Stimulated activated naive CD4-positive, alpha-beta T cell (primary cell): ENCODE results near the gene NCAPH2.
"Not testable (repeated sequence)": the region's sequence is repeated elsewhere in the genome, so short reads cannot be mapped to it uniquely, and the experiment has no call there.

ENCODE experiments used
- DNase-seq, 6 experiments: peaks; one replicate each; lab custom pipeline; 2025; lab: John Stamatoyannopoulos, UW

The NCAPH2 gene

DNA sequence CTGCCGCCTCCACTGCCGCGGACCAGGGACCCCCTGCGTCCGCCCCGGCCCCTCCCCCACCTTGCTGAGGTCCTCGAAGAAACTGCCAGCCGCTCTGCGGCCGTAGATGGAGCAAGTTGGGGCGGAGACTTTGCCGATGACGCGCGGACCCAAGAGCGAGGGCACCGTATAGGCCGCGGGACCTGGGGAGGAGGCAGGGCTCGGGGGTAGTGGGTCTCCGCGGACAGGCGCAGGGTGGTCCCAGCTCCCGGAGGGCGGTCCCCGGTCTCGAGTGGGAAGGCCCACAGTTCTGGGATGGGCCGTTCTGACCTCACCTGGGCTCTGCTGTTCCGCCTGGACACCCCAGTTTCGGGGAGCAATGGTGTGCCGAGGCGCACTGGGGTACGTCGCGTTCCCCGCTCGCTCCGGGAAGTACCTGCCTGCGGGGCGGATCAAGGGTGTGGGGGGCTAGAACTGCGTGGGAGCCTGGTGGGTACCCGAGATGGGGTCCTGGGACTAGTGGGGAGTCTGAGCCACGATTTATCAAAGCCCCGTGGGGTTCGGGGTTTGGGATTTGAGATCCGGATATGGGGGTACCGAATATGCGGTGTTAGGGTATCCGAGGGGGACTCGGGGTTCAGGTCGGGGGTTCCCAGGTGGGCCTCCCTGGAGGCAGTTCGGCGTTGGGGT lies 23.0 kb downstream of the NCAPH2 start:
- peak in 4 of 6 experiments; percentile 42 to 66 (median 59) for DNase-seq

DNA sequence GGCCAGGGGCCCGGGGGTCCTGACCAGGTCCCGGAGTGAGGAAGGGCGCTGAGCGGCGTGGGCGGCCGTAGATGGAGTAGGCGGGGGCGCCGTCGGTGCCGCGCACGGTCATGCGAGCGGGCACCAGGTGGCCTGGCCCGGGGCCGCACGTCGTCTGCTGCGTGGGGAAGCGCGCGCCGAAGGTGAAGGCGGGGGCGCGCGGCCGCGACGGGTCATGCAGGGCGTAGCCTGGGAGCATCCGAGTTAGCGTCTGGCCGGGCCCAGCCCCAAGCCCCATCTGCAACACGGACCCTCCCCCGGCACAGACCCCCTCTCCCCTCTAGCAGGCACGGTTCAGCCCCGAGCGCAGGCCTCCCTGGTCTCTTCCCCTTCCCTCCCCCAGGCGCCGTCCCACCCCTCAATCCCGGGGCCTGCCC lies 23.5 kb downstream of the NCAPH2 start:
- DNase-seq: peak in 3 of 6 experiments; percentile 33 to 55 (median 34)

DNA sequence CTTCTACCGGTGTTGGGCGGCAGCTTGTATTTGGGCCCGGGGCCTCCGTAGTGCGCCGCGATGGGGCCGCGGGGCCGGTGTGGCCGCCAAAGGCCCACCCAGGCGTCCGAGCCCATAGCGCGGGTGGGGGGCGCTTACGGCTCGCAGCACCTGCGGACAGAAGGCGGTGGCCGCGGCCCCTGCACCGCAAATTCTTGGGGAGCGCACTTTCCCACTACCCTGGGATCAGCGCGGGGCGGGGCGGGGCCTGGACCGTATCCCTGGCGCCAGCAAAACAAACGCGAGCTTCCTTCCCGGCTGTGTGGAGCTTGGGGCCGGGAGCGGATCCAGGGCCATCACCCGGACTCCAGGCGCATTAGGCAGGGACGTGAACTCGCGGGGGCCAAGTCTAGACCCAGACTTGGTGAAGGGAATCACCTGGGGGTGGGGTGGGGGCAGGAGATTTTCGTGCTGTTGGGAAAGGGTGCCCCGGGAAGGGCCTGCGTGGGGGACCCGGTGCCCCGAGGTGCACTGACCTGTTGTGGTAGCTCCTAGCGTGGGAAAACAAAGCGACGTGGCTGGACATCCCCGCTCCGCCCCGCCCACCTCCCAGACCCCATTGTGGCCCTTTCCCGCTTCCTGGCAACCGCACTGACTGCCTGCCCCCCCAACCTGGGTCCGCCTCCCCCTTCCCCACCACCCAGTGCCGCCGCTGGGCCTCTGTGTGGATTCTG lies 24.1 kb downstream of the NCAPH2 start:
- no peak for DNase-seq

DNA sequence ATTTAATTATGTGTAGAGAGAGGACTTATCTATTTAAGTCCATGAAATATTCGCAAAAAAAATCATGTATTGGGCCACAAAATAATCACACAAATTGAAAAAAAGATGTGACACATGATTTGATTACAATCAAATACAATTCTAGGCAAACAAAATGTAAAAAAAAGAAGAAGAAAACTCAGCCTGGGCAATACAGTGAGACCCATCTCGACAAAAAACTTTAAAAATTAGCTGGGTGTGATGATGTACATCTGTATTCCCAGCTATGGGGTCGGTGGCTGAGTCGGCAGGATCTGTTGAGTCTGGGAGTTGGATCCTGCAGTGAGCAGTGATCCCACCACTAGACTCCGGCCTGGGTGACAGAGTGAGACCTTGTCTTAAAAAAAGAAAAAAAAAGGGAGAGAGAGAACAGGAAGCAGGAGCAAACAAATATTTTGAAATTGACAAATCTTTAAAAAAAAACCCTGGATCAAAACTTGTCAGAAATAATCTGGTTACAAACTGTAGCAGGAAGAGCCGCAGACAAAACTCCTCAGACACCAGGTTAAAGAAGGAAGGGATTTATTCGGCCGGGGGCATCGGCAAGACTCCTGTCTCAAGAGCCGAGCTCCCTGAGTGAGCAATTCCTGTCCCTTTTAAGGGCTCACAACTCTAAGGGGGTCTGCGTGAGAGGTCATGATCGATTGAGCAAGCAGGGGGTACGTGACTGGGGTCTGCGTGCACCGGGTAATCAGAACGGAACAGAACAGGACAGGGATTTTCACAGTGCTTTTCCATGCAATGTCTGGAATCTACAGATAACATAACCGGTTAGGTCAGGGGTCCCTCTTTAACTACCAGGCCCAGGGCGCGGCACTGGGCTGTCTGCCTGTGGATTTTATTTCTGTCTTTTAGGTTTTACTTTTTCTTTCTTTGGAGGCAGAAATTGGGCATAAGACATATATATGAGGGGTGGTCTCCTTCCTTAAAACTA lies 25.1 kb downstream of the NCAPH2 start:
- DNase-seq: no peak

DNA sequence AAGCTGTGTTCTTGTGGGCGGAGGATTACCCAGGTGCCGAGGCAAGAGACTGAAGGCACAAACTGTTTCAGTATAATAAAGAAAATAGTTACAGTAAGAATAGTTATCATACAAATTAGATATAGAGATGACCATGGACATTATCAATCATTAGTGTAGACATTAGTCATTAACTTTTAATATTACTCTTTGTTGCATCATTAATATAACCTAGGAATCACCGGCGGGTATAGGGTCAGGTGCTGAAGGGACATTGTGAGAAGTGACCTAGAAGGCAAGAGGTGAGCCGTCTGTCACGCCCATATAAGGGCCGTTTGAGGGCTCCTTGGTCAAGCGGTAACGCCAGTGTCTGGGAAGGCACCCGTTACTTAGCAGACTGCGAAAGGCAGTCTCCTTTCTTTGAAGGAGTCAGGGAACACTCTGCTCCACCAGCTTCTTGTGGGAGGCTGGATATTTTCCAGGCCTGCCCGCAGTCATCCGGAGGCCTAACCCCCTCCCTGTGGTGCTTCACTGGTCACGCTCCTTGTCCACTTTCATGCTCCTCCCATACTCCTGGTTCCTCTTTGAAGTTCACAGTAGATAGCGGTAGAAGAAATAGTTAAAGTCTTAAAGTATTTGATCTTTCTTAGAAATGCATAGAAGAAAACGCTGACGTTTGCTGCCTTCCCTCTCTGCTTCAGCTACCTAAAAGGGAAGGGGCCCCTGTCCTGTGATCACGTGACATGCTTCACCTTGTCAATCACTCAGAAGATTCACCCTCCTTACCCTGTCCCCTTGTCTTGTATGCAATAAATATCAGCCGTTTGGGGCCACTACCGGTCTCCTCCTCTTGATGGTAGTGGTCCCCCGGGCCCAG lies 26.1 kb downstream of the NCAPH2 start:
- DNase-seq: not testable (repeated sequence)

DNA sequence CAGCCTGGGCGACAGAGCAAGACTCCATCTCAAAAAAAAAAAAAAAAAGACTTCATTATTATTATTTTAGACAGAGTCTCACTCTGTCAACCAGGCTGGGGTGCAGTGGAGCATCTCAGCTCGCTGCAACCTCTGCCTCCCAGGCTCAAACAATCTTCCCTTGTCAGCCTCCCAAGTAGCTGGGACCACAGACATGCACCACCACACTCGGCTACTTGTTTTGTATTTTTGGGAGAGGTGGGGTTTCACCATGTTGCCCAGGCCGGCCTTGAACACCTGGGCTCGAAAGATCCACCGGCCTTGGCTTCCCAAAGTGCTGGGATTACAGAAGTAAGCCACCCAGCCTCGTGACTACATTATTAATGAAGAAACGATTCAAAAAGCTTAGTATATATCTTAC lies 27.1 kb downstream of the NCAPH2 start:
- DNase-seq: no peak

DNA sequence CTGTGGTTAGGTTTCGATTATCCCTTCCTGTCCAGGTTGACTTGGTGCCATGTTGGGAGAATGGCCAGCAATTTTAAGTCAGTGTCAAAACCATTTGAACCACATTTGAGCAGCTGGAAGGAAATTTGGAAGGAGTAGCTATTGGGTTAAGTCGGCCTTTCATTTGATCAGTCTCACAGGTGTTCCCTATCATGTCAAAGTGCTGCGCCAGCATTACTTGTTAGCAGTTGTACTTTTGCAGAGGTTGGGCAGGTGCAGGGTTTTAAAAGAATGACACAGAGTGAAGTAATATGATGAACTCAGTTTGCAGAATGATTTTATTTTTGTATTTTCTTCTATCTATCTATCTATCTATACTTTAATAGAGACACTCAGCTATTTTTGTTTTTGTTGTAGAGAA lies 28.2 kb downstream of the NCAPH2 start:
- DNase-seq: no peak

DNA sequence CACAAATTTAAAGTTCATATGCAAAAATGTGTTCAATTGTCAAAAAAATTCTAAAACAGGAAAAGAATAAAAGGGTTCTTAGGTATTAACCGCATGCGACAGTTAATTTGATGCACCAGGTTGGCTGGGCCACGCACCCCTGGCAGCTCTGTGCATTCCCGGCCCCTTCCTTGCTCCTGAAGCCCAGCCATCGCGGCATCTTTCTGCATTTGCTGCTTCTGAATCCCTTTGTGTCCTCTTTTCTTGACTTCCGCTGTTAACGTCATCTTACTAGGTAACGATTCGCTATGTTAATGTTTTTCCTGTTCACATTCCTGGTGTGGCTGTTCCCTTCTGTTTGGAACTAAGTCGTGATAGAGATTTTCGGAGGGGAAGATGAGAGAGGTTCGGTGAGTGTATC lies 29.7 kb downstream of the NCAPH2 start:
- no peak for DNase-seq

DNA sequence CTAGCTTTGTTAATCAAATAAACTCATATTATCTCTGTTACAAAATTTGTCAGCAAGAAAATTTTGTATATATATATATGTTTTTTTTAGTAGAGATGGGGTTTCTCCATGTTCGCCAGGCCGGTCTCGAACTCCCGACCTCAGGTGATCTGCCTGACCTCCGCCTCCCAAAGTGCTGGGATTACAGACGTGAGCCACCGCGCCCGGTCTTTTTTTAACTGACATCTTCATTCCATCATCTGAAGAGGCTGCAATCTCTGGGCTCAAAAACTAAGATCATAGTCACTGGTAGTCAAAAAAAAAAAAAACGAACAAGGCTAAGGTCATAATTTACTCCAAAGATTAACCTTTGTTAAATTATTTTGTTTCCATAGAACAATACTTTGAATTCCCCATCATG lies 32.4 kb downstream of the NCAPH2 start:
- no peak for DNase-seq

DNA sequence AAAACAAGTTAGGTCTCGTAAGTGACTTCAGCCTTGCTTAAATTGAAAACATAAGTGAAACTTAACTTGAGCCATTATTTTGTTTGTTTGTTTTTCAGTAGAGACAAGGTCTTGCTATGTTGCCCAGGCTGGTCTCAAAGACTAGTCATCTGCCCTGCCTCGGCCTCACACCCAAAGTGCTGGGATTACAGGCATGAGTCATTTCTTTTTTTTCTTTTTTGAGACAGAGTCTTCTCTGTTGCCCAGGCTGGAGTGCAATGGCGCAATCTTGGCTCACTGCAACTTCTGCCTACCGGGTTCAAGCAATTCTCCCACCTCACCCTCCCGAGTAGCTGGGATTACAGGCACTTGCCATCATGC lies 33.6 kb downstream of the NCAPH2 start:
- not testable (repeated sequence) for DNase-seq

DNA sequence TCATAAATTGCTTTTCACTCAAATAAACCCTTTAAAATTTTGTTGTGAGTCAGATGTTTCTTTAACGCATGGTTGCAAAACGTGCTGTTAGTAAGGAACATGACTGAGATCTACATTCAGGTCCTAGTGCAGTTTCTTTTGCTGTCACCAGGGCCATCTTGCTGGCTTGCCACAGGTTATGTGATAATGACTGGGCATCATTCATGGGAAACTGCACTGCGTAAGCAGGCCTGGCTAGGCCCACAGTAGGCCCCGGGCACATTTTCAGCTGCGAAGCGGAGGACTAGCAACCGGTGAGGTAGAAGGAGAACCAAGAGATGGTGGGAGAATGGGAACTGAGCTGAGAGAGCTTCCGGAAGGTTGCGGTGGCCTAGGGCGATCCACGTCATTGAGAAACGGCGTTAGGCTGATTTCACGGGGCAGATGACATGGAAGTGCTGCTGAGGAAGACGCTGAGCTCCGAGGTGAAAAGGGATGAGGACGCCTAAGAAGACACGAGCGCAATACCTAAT lies 34.4 kb downstream of the NCAPH2 start:
- no peak for DNase-seq

DNA sequence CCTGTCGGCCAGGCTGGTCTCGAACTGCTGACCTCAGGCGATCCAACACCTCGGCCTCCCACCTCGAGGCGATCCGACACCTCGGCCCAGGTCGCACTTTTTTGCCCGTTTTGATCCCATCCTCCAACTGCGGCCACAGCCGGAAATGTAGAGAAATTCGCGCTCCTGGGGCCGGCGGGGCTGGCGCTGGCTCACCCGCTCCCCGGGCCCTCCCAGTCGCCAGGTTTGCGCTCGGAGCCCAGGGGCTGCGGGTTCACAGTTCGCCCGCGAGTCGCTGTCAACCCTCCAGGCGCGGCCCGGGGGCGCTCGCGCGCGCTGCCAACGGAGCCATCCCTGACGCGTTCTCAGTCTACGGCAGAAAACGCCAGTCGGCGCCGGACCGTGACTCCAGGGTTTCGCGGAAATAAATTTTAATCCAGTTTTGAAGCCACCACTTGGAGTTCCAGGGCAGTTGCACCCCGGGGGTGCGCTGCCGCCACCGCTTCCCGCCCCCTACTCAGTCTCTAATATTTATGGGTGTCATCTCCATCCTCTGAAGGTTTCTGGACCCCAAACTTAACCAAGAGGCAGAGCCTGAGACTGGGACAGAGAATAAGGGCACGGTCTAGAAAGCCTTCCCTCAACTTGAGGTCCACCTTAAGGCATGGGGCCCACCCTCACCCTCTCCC lies 36.2 kb downstream of the NCAPH2 start:
- DNase-seq: peak; percentile 50 to 73 (median 69)

DNA sequence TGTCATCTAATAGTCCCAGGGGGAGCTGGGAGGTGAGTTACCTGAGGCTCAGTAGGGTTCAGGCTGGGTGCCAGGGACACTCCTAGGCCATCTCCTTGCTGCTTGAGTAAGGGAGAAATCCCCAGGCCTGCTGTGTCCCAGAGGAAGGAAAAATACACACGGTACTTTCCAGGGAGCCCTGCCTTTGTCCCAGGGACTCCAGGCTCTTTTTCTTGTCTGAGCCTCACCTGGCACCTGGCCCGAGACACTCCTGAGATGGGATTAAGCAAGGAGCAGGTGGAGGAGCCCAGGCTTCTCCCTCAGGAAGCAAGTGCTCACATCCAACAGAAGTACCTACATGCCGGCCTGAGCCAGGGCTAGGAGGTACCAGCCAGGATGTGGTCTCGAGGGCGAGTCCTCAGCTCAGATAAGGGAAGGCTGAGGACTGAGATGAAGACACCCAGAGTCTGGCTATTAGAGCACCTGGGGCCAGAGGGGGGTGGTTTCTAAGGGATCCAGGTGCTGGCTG lies 36.8 kb downstream of the NCAPH2 start:
- DNase-seq: no peak

DNA sequence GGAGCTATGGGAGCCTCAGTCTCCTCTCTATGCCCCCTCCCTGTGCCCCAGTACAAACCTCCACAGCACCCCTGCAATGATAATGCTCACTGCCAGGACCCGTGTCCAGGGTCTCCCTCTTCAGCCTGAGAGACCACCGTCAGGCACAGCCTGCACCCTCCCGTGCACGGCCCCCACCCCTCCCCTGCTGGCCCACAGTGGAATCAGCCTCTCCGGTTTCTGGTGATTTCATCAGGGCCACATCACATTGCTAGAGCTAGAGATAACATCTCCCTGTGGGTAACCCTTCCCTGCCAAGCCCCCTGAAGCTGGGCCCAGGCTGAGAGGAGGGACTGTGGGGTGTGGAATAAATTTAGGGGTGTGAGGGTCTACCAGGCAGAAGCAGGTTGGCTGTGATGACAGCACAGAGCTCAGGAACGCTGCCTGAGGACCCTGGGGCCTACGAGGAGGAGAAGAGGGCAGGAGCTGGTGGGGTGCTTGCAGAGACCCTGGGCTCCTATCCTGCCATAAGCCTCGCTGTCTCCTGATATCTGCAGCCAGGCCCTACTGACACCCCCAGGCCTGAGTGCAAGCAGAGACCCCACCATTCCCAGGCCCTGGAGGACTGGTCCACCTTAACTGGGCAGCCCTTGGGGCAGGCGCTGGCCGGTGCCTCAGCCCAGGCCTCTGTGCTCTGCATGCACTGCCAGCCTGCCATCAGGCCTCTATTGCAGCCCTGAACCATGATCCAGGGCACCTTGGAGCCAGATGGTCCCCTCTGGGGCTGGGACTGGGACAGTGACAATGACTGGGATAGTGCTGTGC lies 37.7 kb downstream of the NCAPH2 start, which contains the start of gene KLHDC7B:
KLHDC7B (plus strand) TSS at position 378 of the 804 bp plus-strand sequence; CDS start at position 723, 345 bp downstream.
- no peak for DNase-seq

DNA sequence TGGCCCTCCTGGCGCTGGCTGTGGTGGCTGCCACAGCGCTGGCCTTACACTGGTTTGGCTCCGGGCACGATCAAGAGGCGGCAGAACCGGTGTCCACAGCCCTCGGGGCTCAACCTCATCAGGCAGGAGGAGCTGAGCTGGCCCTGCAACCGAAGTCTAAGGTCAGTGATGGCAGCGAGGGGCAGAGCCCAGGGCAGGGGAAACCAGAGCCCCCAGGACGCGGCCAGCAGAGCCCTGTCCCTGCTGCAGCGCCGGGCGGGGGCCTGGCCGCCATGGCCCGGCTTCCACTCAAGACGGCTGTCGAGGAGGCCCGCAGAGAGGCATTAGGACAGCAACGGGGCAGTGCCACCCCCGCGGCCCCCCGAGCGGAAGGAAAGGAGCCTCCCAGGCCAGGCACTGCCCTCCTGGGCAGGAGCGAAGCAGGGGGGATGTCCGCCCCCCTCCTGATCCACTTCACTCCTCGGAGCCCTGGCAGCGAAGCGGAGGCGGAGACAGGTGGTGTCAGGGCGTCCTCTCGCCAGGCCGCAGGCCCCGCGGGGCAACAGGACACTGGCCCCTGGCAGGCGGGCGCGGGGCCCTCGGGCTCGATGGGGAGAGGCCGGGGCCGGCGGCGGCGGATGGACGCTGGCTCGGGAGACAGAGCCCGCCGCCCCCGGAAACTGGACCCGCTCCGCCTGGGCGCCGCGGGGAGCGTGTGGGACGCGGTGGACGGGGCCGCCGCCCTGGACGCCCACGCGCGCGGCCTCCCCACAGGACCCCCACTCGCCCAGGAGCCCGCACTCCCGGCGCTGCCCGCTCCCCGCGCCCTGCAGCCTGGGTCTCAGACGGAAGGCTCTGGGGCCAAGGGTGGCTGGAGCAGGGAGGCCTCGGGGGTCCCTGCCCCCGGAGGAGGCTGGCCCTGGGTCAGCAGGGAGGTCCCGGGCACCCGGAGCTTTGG lies 38.6 kb downstream of the NCAPH2 start:
- DNase-seq: no peak

DNA sequence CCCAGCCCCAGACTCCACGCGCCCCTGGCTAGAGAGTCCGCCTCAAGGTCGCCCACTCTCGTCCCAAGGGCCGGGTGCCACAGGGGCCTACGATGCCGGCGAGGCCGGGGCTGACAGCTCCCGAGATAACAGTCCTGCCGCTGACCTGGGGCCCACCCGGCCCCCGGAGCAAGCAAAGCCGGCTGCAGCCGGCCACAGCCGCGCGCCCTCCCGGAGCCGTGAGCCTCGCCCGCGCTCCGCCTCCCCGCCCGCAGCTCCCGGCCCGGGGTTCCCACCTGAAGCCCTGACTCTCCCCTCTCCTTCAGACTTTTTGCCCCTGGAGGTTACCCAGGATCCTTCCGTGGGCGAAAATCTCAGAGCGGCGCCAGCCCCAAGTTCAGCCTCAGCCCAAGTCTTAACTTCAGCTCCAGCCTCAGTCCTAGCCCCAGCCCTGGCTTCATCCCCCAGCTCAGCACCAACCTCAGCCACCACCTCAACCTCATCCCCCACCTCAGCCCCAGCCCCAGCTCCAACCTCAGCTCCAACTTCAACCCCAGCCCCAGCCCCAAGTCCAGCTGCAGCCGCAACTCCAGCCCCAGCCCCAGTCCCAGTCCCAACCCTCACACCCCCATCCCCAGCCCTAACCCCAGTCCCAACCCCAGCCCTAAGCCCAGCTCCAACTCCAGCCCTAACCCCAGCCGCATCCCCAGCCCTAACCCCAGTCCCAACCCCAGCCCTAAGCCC lies 39.4 kb downstream of the NCAPH2 start:
- no peak for DNase-seq

DNA sequence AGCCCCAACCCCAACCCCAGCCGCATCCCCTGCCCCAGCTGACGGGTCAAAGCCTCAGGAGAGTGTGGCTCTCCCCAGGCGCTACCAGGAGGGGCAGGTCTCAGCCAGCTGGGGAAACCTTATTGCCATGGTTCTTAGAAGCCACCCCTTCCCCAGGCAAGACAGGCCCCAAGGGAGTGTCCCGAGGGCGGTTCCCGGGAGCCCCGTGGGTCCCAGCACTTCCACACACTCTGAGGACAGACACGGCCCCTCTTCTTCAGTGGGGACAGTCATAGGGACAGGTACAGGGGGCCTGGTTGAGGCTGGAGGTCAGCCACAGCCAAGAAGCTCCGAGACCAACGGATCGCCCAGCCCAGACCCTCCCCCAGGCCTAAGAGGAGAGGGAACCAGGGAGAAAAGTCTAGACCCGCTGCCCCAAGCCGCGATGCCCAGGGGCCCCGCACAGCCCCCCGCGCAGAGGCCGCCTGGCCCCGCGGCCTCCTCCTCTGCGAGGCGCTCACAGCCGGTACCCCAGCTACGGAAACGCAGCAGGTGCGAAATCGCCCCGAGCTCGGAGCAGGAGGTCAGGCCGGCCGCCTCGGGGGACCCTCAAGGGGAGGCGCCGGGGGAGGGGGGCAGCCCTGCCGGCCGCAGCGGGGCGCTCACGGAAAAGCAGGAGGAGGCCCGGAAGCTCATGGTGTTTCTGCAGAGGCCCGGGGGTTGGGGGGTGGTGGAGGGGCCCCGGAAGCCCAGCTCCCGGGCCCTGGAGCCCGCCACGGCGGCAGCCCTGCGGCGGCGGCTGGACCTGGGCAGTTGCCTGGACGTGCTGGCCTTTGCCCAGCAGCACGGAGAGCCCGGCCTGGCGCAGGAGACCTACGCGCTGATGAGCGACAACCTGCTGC lies 40.3 kb downstream of the NCAPH2 start:
- peak; percentile 28 to 71 (median 56) for DNase-seq
